HFF-Myc (cell line): Measurements from ENCODE around the gene CASTOR2.
"Not testable (repeated sequence)": the region's sequence is repeated elsewhere in the genome, so short reads cannot be mapped to it uniquely, and the experiment has no call there.

Source experiments
- DNase-seq: peaks from one replicate; pipeline ENCODE4 v3.0.0-alpha.2; 2011; ENCODE audit warnings: low read depth; ENCODE audit errors: extremely low read depth
- H3K4me3 ChIP-seq: replicated peaks from 2 replicates; pipeline ENCODE4 v1.5.1; 2011; ENCODE audit warnings: low read depth, mild to moderate bottlenecking, control low read depth, low read length
- TF ChIP-seq, protein P1 (sequence below): IDR thresholded peaks from 2 replicates; pipeline ENCODE4 v1.5.1; 2012; ENCODE audit warnings: mild to moderate bottlenecking, low read depth, low read length, control low read depth; ENCODE audit errors: missing control alignments

Gene CASTOR2

DNA sequence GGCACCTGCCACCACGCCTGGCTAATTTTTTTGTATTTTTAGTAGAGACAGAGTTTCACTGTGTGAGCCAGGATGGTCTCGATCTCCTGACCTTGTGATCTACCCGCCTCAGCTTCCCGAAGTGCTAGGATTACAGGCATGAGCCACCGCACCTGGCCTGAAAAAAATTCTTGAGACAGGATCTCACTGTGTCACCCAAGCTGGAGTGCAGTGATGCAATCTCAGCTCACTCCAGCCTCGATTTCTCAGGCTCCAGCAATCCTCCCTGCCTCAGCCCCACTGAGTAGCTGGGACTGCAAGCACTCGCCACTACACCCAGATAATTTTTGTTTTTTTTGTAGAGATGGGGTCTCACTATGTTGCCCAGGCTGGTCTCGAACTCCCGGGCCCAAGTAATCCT, 13.0 kb downstream of the CASTOR2 start:
- not testable (repeated sequence) for H3K4me3 ChIP-seq, DNase-seq

DNA sequence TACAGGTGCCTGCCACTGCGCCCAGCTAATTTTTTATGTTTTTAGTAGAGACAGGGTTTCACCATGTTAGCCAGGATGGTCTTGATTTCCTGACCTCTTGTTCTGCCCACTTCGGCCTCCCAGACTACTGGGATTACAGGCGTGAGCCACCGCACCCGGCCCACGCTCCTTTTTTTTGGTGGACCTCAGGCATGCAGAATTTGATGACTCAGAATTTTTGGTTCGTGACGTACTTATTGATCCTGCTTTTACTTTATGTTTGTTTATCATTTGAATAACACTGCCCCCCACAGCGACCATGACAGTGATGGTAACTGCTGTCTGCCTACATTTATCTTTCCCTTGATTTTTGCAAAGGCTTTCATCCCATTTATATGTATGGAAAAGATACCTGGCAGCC, 23.9 kb downstream of the CASTOR2 start:
- not testable (repeated sequence) for H3K4me3 ChIP-seq, DNase-seq

DNA sequence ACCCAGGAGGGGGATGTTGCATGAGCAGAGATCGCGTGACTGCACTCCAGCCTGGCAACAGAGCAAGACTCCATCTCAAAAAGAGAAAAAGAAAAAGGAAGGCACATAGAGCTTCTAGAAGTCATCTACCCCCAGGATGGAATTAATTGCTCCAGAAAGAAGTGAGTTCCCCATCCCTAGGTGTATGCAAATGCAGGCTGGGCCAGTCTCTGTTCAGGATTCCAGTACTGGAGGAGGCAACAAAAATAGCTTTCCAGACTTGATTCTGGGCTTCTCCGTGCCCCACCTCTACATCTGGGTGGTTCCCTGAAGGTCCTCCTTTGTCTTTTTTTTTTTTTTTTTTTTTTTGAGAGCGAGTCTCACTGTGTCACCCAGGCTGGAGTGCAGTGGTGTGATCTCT, 28.6 kb downstream of the CASTOR2 start:
- TF ChIP-seq, protein P1, sequence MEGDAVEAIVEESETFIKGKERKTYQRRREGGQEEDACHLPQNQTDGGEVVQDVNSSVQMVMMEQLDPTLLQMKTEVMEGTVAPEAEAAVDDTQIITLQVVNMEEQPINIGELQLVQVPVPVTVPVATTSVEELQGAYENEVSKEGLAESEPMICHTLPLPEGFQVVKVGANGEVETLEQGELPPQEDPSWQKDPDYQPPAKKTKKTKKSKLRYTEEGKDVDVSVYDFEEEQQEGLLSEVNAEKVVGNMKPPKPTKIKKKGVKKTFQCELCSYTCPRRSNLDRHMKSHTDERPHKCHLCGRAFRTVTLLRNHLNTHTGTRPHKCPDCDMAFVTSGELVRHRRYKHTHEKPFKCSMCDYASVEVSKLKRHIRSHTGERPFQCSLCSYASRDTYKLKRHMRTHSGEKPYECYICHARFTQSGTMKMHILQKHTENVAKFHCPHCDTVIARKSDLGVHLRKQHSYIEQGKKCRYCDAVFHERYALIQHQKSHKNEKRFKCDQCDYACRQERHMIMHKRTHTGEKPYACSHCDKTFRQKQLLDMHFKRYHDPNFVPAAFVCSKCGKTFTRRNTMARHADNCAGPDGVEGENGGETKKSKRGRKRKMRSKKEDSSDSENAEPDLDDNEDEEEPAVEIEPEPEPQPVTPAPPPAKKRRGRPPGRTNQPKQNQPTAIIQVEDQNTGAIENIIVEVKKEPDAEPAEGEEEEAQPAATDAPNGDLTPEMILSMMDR, result no peak
- no peak overlapping the region for H3K4me3 ChIP-seq
- DNase-seq, result no peak

DNA sequence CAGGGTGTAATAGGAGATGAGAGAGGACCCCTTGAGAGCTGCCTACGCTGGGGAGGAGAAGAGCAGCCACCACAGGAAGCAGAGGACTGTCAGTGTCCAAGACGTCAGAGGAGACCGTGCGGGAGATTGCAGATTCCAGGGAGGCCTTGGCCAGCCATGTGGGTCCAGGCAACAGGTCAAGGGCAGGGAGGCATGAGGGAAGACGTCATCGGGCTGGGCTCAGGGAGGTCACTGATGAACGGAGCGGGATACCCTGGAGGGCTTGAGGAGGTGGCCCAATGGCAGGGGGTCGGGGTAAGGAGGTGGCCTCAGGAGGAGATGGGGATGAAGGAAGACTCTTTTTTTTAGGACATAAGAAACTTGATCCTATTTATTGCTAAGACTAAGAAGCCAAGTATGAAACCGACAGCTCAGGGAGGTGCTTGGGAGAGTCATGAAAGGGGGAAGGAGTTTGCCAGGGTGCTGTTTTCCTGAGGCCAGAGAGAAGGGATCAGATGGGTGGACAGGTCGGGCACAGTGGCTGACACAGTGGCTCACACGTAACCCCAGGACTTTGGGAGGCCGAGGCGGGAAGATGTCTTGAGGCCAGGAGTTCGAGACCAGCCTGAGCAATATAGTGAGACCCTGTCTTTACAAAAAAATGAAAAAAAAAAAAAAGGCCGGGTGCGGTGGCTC, 30.5 kb downstream of the CASTOR2 start:
- not testable (repeated sequence) for H3K4me3 ChIP-seq, DNase-seq

DNA sequence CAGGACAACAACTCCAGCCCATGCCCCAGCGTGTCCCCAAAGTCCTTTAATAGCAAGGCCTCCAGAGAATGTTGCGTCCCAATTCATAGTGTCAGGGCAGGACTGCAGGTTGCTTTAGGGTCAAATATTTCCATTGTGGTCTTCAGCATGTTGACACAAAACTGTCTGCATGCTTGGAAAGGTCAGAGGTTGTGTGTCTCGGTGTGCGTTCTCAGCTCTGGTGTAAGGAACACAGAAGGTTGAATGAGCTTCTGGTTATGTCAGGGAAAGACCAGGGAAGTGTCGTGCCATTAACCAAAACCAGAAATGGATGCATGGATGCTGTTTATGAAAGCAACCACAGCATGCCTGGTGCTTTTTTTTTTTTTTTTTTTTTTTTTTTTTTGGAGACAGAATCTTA, 31.9 kb downstream of the CASTOR2 start:
- not testable (repeated sequence) for H3K4me3 ChIP-seq, DNase-seq

DNA sequence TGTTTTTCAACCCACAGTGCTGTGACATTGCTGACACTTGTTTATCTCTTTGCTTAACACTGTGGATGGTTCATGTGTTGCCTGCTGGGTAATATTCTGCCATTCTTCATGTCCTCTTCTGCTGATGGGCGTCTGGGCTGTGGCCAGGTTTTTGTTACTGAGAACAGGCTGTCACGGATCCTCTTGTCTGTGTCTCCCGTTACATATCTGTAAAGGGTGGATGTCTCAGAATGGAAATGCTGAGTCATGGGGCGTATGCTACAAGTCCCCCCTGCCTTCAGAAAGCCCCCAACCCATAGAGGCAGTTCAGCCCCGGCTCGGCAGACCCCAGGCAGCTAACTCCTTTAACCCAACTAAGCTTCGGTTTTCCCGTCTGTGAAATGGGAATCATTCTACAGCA, 33.3 kb downstream of the CASTOR2 start:
- DNase-seq, H3K4me3 ChIP-seq: not testable (repeated sequence)

DNA sequence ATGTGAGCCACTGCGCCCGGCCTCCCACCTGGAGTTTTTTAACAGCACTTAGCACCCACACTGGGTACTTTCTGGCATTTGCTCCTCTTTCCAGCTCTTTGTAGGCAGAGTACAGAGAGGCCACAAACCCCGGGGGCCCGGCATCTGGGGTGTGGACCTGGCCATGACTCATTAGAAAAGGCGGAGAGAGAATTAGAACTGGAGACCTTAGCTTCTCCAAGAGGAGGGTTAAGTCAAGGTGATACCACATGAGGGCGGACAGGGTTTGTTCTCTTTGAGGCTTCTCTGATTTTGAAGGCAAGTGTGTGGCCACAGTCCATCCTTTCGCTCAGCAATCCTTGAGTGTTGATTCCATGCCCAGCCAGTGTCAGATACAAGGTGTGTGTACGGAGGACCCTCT, 36.9 kb downstream of the CASTOR2 start:
- H3K4me3 ChIP-seq, DNase-seq: not testable (repeated sequence)

DNA sequence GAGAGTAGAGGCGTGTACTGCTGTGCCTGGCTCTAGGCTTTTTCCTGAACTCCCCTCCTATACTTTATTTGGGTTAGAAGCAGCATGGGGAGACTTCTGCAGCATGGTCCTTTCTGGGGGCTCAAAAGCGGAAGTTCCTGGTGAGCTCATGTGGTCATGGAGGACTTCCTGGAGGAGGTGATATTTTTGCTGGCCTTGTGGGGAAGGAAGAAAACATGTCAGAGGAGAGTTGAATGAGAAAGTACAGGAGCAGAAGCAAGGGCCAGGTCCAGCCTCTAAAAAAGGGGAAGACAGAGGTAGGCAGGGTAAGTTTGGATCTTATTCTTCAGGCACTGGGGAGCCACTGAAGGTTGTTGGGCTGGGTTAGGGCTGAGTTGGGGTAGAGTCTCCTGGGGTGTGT, 45.5 kb downstream of the CASTOR2 start:
- no peak for DNase-seq
- H3K4me3 ChIP-seq, result no peak overlapping the region
- TF ChIP-seq, protein P1, result no peak

DNA sequence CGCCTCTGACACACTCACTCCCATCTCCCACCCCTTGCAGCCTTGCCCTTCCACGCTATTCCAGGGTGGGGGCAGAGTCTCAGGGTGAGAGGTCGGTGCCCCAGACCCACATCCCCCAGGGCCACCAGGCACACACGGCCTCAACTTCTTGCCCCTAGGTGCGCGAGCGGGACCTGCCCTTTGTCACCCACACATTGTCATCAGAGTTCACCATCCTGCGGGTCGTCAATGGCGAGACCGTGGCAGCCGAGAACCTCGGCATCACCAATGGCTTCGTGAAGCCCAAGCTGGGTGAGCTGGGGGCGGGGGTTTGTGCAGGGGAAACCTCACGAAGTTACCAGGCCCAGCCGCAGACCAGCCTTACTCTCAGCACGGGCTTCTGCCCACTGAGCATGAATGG, 53.3 kb downstream of the CASTOR2 start:
- H3K4me3 ChIP-seq, result no peak overlapping the region
- DNase-seq, result no peak
- TF ChIP-seq, protein P1, result no peak

DNA sequence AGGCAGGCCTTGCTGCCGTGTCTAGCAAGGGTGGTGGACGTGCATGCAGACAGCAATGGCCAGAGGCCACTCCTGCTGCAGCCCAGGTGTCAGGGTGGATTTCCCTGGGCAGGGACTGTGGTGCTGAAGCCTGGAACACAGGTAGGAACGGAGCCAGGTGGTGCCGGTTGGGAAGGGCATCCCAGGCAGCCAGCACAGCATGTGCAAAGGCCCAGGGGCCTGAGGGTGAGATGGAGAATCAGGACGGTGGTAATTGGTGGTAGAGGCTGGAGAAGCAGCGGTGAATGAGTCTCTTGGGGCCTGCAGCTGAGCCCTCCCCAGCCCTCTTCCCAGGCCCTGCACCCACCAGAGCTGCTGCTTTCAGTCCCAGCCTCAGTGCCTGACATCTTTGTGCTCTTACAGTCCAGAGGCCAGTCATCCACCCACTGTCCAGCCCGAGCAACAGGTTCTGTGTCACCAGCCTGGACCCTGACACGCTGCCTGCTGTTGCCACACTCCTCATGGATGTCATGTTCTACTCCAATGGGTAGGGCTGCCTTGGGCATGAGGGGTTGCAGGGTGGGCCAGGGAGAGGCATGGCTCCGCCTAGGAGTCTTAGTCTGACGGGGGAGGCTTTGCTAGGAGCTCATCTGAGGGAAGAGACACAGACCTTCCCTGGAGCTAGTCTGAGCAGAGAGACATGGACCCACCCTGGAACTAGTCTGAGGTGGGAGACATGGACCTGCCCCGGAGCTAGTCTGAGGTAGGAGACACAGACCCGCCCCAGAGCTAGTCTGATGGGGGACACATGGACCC, 54.3 kb downstream of the CASTOR2 start:
- H3K4me3 ChIP-seq, result no peak overlapping the region
- TF ChIP-seq, protein P1, result no peak
- DNase-seq, result no peak
